ENCODE data around the gene PLAC8. TPM values are rescaled to one million over a fixed set of nuclear protein-coding genes. Genes with fewer than 3 reads are reported as not detected.

The PLAC8 gene
- total RNA-seq, 2 experiments from 2014 or later: 249 to 259 TPM

- intact Hi-C loops (cut with DNase I, micrococcal nuclease): loop anchor here in 1 of 2 experiments (5.0 kb wide), 1 partner anchor 41 kb away; the partner anchor contains the start of gene PLAC8
- peaks cover 69% of the 10 kb centered on the region for H3K36me3 Mint-ChIP-seq (ENCODE audit: low read depth)
- H3K4me3 Mint-ChIP-seq: no peak overlapping the region
- Histone ChIP-seq H3K27me3 (ENCODE audit: control insufficient read depth in 1 of 2, insufficient read depth in 2 of 2, low read length in 2 of 2) (no peaks in the 10 kb centered on the region), H3K36me3 (ENCODE audit: insufficient read depth, low read length) (peaks cover 64% of the 10 kb centered on the region), H3K4me3 (ENCODE audit: low read length) (no peak overlapping the region), H3K9me3 (ENCODE audit: control insufficient read depth in 1 of 2, insufficient read depth in 1 of 2, low read length in 2 of 2) (no peaks in the 10 kb centered on the region), H3K4me1 (ENCODE audit: insufficient read depth, low read length) (peaks cover 8% of the 10 kb centered on the region), H3K27ac (ENCODE audit: low read depth in 1 of 2, low read length in 2 of 2) (no peak overlapping the region)
- DNase-seq (no peak), ATAC-seq (ENCODE audit: poor library complexity) (no peak)
- peaks cover 13% of the 10 kb centered on the region for H3K4me1 Mint-ChIP-seq (ENCODE audit: low read depth)
- ChIA-PET CTCF (interaction anchor here (1.5 to 3.1 kb wide), 2 partner anchors 182 to 189 kb away, joined by 3 to 12 read pairs; no protein-coding TSS in a partner anchor), POLR2A (interaction anchor here (1.0 to 1.2 kb wide), 3 partner anchors 26 to 213 kb away, joined by 4 to 5 read pairs (median 5); partner anchors contain the start of genes COPS4 and COQ2)
- H3K27me3 Mint-ChIP-seq: no peaks in the 10 kb centered on the region
- peak overlapping the region; percentile 3 for H3K27ac Mint-ChIP-seq
- no peaks in the 10 kb centered on the region for H3K9me3 Mint-ChIP-seq
- TF ChIP-seq, protein P1, sequence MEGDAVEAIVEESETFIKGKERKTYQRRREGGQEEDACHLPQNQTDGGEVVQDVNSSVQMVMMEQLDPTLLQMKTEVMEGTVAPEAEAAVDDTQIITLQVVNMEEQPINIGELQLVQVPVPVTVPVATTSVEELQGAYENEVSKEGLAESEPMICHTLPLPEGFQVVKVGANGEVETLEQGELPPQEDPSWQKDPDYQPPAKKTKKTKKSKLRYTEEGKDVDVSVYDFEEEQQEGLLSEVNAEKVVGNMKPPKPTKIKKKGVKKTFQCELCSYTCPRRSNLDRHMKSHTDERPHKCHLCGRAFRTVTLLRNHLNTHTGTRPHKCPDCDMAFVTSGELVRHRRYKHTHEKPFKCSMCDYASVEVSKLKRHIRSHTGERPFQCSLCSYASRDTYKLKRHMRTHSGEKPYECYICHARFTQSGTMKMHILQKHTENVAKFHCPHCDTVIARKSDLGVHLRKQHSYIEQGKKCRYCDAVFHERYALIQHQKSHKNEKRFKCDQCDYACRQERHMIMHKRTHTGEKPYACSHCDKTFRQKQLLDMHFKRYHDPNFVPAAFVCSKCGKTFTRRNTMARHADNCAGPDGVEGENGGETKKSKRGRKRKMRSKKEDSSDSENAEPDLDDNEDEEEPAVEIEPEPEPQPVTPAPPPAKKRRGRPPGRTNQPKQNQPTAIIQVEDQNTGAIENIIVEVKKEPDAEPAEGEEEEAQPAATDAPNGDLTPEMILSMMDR (IDR thresholded peaks at IDR 0.05): no peak
Measured at GRCh38 chr4:83071116-83071515, 43.4 kb downstream of the PLAC8 start.

DNA sequence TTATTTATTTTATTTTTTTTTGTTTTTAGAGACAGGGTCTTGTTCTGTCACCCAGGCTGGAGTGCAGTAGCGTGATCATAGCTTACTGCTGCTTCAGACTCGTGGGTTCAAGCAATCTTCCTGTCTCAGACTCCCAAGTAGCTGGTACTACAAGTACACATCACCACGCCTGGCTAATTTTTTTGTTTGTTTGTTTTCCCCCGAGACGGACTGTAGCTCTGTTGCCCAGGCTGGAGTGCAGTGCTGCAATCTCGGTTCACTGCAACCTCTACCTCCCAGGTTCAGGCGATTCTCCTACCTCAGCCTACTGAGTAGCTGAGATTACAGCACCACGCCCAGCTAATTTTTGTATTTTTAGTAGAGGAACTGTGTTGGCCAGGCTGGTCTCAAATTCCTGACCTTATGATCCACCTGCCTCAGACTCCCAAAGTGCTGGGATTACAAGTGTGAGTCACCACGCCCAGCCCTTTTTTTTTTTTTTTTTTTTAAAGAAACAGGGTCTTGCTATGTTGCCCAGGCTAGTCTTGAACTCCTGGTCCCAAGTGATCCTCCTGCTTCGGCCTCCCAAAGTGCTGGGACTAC lies 47.4 kb downstream of the PLAC8 start:
- Histone ChIP-seq H3K4me1 (ENCODE audit: insufficient read depth, low read length) (no peaks in the 10 kb centered on the region), H3K27me3 (ENCODE audit: control insufficient read depth in 1 of 2, insufficient read depth in 2 of 2, low read length in 2 of 2) (no peaks in the 10 kb centered on the region), H3K9me3 (ENCODE audit: control insufficient read depth in 1 of 2, insufficient read depth in 1 of 2, low read length in 2 of 2) (no peaks in the 10 kb centered on the region), H3K4me3 (ENCODE audit: low read length) (no peak overlapping the region), H3K36me3 (ENCODE audit: insufficient read depth, low read length) (peaks cover 84% of the 10 kb centered on the region), H3K27ac (ENCODE audit: low read depth in 1 of 2, low read length in 2 of 2) (no peak overlapping the region)
- no peaks in the 10 kb centered on the region for H3K27me3 Mint-ChIP-seq
- ATAC-seq (ENCODE audit: poor library complexity): no peak
- TF ChIP-seq, protein P1 (IDR thresholded peaks at IDR 0.05): no peak
- intact Hi-C loops (cut with DNase I, micrococcal nuclease): no loop called here
- peaks cover 74% of the 10 kb centered on the region for H3K36me3 Mint-ChIP-seq (ENCODE audit: low read depth)
- POLR2A ChIA-PET: interaction anchor here (1.0 kb wide), 1 partner anchor 25 kb away, joined by 4 read pairs; no protein-coding TSS in a partner anchor
- no peak for DNase-seq
- no peak overlapping the region for H3K27ac Mint-ChIP-seq
- H3K4me3 Mint-ChIP-seq: no peak overlapping the region
- H3K9me3 Mint-ChIP-seq: no peaks in the 10 kb centered on the region
- CTCF ChIA-PET: no interaction called here
- H3K4me1 Mint-ChIP-seq (ENCODE audit: low read depth): no peaks in the 10 kb centered on the region

DNA sequence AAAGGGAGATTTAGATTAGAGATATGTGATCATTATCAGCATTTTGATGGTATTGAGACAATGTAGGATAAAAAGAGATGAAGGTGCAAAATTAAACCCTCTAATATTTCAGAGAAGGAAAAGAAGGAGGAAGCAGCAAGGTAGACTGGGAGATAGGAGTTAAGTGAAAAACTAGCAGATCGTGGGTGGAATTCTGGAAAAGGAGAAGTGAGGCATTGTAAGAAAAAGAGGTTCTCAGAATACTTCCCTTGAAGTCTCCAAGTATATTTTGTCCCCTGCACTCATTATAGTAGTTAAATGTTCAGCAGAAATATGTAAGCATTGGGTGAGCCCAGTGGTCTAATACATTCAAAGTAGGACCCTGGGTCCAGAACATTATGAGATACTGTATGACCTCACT lies 49.3 kb downstream of the PLAC8 start:
- Mint-ChIP-seq H3K9me3 (no peaks in the 10 kb centered on the region), H3K27ac (no peak overlapping the region), H3K4me1 (ENCODE audit: low read depth) (no peaks in the 10 kb centered on the region), H3K36me3 (ENCODE audit: low read depth) (peaks cover 80% of the 10 kb centered on the region), H3K4me3 (no peak overlapping the region), H3K27me3 (no peaks in the 10 kb centered on the region)
- H3K27ac ChIP-seq (ENCODE audit: low read depth in 1 of 2, low read length in 2 of 2): no peak overlapping the region
- DNase-seq: no peak
- H3K27me3 ChIP-seq (ENCODE audit: control insufficient read depth in 1 of 2, insufficient read depth in 2 of 2, low read length in 2 of 2): no peaks in the 10 kb centered on the region
- TF ChIP-seq, protein P1 (IDR thresholded peaks at IDR 0.05): no peak
- POLR2A ChIA-PET: no interaction called here
- ATAC-seq (ENCODE audit: poor library complexity): no peak
- H3K4me1 ChIP-seq (ENCODE audit: insufficient read depth, low read length): no peaks in the 10 kb centered on the region
- H3K36me3 ChIP-seq (ENCODE audit: insufficient read depth, low read length): peaks cover 85% of the 10 kb centered on the region
- intact Hi-C loops (cut with DNase I, micrococcal nuclease): no loop called here
- no peak overlapping the region for H3K4me3 ChIP-seq (ENCODE audit: low read length)
- no peaks in the 10 kb centered on the region for H3K9me3 ChIP-seq (ENCODE audit: control insufficient read depth in 1 of 2, insufficient read depth in 1 of 2, low read length in 2 of 2)
- CTCF ChIA-PET: no interaction called here
